CD4-positive, alpha-beta T cell treated with Interleukin-15 for 4 hours (primary cell): ENCODE results near the gene SMOC2.

Experiments used
- DNase-seq: peaks from one replicate; pipeline ENCODE4 v3.0.0-alpha.2; 2020; ENCODE audit warnings: low spot score

The SMOC2 gene

DNA sequence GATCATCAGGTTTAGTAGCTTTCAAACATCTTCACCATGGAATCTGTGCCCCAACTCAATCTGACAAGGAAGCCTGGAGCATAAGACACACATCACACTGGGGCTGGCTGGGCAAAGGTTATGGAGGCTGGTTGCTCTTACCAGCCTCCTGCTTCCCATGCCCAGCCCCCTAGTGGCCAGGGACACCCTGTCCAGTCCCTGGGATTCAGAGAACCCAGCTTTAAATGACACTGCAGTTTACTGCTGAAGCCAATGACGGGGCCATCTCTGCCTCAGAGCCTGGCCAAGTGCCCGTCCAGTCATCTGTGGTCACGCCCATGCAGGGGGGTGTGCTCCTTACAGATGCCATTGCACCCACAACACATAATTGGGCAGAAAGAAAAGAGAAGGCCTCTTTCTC lies 272.9 kb downstream of the SMOC2 start:
- DNase-seq = no peak

DNA sequence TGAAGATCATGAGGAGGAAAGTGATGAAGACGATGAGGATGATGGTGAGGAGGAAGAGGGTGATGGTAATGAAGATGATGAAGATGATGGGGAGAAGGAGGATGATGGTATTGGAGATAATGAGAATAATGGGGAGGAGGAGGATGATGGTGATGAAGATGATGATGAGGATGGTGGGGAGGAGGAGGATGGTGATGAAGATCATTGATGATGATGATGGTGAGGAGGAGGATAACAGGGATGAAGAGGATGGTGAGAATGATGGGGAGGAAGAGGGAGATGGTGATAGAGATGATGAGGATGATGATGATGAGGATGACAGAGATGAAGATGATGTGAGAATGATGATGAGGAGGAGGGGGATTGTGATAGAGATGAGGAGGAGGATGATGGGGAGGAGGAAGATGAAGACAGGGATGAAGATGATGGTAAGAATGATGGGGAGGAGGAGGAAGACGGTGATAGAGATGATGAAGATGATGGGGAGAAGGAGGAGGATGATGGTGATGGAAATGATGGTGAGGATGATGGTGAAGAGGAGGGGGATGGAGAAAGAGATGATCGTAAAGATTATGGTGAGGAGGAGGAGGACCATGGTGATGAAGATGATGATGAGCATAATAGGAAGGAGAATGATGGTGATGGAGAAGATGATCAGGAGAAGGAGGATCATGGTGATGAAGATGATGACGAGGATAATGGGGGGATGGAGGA lies 273.7 kb downstream of the SMOC2 start:
- DNase-seq = no peak

DNA sequence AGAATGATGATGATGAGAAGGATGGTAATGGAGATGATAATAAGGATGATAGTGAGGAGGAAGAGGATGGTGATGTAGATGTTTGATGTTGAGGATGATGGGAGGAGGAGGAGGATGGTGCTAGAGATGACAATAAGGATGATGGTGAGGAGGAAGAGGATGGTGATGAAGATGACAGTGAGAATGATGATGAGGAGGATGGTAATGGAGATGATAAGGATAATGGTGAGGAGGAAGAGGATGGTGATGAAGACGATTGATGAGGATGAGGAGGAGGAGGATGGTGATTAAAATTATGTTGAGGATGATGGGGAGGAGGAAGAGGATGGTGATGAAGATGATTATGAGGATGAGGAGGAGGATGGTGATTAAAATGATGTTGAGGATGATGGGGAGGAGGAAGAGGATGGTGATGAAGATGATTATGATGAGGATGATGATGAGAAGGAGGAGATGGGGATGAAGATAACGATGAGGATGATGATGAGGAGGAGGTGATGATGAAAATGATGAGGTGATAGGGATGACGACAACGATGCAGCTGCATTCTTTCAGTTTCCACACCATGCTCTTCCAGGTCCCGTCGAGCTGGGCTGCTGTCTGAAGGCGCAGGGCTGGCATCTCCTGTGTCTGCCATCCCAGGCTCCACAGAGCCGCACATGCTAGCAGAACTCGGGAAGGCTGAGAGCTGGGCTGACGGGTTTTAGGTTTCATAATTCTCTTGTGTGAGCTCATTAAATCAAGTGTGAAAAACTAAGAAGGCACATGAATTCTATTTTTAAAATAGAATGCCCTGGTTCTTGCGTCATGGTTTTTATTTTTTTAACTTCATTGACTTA lies 274.9 kb downstream of the SMOC2 start:
- no peak for DNase-seq

DNA sequence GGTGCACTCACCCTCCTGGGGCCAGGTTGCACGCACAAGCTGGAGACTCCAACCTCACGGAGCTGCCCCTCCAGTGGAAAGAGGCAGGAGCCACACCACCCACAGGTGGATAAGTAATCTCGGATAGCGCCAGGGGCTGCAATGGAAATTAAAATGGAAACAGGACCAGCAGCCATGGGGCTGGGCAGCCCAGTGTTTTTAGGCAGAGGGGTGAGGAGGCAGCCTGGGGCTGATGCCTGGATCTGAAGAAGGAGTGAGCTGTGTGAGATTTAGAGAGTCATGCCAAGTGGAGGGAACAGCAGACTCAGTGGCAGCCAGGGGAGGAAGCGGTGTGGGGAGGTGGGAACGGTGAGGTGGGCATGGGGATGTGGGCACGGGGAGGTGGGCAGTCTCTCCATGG lies 275.6 kb downstream of the SMOC2 start:
- DNase-seq = no peak

DNA sequence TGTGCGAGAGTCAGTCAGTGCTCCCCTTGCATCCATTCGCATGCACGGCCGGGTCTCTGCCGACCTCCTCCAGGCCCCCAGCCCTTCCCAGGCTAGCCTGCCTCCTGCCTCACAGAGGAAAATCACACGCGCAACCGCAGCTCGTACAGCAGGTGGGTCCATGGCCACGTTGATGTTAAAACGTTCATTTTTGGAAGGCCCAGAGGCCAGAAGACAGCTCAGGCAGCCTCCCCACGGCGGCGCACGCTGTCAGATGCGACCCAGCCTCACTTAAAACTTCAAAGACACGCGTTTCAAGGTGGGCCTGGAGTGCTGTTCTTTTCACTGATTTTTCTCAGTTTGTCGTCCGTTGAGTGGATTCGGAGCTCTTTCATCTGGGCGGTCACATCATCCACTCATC lies 276.5 kb downstream of the SMOC2 start:
- DNase-seq = no peak
